GM20431 (cell line): ENCODE data around the gene PEPD.

ENCODE experiments used
- in situ Hi-C: fragments of 300-500 bp; cut with MseI, MboI; formaldehyde crosslinking; loops from one replicate; pipeline ENCODE4 v1.15.0; 2020; ENCODE audit warnings: low sequenced_read_pairs; ENCODE audit not compliant: unreplicated experiment

The PEPD gene

DNA sequence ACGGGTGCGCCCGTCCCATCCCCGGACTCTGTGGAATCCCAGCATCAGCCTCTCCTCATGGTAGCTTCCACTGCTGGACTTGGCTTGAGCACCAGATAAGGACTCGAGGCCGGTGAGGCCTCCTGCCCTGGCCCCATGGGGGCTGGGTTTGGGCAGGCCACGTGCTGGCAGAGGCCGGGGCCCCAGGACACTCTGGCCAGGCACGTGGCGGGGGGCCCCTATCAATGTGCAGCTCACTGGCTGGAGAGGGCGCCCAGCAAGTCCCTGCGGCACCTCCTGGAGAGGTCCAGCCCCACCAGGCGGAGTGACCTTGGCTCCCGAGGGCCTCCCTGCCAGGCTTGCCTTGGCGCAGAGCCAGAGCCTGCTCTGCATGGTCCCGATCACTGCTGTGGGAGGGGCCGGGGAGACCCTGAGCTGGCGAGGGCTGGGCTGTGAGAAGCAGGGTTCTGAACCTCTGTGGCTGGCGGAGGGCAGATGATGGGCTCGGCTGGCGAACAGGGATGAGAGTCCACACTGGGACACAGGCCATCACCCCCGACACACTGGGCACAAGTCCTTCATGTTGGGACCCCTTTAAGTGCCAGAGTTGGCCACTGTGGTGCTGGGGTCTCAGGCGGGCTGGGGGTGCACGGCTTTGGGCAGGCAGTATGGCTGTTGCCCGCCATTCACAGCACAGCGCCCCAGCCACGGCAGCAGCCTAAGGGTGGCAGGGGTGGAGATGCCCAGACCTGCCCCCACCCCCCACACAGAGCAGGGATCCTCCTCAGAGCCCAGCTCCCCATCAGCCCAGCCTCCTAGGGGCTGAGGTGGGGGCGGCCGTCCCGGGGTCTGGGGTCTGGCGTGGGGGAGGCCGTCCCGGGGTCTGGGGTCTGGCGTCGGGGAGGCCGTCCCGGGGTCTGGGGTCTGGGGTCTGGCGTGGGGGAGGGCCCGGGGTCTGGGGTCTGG lies 129.0 kb downstream of the PEPD start:
- in situ Hi-C loops, result no loop called here

DNA sequence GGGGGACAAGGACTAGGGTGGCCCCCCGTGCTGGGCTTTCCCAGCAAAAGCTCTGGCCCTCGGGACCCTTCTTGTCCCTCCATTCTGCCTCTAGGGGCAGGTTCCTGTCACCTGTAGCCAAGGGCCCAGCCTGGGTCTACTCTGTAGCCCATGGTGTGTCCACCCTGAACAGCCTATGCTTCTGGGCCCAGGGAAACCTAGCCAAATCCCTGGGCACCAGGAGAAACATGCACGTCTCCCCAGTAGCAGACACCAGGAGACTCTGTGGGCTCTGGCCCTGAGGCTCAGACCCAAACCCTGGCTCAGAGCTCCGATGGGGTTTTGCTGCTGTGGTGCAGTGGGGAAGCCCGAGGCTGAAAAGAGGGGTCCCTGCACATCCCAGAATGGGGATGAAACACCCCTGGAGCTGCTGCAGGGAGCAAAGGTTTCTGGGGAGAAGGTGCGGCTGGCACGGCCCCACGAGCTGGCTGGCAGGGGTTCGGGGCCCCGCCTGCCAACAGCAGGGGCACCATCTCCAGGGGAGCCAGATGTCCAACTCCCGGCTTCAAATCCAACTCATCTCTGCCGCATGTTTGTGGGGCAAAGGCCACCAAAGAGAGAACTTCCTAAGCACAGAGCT lies 129.9 kb downstream of the PEPD start:
- in situ Hi-C loops, result no loop called here

DNA sequence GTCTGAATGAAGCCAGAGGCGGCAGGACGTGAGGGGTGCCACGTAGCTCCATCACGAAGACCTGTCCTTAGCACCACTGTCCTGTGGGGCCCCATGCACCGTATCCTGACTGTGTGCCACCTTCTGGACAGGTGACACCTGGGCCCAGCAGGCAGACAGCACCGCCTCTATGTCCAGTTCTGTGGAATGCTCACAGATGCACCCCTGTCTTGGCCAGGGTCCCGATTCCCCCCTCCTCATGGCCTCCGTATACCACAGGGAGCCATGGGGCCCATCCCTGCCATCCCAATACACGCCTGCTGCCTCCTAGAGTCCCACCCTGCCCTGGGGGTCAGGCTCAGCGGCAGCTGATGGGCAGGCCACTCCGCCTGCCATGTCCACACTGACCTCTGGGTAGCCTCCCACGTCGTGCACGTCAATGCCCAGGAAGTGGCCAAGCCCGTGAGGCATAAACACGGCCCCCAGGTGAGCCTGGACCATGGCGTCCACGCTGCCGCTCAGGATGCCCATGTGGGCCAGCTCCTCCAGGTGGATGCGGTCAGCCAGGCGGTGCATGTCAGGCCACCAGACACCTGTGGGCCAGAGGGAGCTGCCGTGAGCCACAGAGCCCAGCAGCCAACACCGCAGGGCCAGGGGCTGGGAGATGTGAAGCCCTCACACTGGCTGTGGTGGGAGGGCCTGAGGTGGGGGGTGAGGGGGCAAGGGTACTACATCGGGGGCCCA lies 130.5 kb downstream of the PEPD start:
- in situ Hi-C loops, result no loop called here

DNA sequence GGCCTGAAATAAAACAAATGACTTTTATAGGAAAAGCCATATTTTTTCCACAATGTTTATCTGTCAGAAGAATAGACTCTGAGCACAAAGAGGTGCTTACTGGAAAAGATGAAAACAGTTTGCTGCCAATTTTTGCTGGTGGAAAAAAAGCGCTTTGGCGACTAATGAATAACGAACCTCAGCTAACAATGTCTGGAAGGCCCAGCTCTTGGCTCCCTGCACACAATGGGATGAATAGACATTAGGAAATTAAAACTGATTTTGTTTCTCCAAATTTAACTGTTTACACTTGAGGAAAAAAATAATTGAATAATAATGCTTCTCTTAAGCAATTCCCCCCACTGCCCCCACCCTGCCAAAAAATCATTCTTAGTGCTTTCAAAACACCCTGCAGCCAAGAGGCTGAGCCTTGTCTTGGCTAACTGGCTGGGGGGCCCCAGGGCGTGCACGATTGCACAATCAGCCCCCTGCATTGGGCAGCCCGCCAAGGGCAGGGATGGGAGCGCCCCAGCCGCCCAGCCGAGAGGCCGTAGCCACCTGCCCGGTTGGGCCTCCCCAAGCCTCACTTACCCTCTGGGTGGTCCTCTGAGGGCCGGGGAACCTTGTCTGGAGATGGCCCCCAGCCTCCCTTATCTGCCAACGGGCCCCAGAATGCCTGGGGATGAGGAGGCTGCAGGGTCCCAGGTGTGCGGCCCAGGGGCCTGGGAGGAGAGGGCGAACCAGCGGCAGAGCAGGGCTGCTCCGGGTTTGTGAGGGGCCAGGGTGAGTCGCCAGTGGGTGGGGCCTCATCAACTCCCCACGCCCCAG lies 131.3 kb downstream of the PEPD start:
- in situ Hi-C loops, result no loop called here

DNA sequence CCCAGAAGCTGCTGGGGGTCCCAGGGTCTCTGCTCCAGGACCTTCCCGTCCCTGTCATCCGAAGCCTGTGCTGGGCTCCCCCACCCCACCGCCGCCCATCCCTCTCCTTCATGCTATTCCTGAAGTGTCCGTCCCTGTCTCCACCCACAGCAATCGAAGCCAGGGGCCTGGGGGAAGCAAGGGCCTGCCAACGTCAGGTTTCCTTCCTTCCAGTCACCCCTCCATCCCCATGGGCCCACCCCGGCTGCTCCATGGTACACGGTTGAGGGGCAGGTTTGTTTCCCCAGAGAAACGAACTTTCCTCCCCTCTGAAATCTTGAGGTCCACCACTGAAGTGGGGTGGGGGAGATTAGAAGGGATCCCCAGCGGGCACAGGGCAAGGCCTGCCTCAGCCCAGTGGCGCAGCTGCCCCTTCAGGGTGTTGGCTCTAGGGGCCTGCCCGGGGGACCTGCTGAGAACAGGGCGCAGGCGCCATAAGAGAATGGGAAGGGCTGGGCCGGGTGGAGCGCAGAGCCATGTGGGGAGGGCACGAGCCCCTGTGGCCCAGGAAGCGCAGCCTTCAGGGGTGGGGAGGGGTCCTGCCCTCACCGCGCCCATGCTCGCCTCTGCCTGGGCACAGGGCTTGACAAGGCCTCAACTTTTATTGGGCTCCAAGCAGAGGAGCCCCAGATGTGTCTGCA lies 132.0 kb downstream of the PEPD start:
- in situ Hi-C loops, result no loop called here

DNA sequence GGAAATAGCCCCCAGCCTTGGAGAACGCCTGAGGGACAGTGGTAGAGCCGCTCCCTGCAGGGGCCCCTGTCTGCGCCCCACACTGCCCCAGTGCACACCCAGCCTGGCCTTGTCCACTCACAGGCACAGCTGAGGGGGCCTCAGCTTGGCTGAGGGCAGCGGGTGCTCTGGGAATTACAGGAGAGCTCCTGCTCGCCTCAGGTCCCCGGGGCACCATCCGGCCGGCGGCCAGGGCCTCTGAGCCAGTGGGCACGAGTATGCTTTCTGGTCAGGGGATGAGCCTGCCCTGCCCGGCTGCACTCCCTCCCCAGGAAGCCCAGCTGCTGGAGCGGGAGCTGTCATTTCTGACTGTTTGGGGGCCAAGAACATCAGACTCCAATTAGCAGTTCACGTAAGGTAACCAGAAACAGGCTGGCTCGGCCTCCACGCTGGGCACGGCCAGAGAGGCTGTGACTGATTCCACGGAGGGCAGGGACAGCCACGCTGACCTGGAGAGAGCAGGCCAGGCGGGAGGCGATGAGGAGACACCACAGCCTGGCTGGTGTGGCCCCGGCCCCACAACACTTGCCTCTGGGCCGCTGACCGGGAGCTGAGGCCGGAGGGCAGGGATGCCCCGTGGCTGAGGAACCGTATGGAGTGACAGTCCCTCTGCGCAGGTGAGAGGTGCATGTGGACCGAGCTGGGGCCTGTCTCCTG lies 132.7 kb downstream of the PEPD start:
- in situ Hi-C loops, result no loop called here

DNA sequence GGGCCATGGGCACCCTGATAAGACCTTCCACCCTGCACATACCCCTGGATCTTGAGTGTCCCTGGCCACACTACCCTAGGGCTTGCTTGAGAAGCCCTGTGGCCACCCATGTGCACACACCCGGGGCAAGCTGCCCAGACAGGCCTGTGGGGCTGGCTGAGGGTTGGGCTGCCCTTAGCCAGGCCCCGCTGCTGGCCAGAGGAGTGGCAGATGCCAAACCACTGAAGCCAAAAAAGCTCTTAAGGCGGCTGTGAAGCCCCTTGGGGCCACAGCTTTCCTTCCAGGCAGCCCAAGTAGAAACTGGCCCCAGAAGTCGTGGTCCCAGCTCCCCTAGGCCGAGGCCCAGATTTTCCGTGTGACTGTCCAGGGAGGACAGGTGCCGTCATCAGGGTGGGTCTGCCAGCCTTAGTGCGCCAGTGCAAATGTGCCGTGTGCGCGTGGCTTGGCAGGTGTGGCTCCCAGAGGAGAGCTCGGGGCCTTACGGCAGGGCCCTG lies 133.3 kb downstream of the PEPD start:
- in situ Hi-C loops, result no loop called here

DNA sequence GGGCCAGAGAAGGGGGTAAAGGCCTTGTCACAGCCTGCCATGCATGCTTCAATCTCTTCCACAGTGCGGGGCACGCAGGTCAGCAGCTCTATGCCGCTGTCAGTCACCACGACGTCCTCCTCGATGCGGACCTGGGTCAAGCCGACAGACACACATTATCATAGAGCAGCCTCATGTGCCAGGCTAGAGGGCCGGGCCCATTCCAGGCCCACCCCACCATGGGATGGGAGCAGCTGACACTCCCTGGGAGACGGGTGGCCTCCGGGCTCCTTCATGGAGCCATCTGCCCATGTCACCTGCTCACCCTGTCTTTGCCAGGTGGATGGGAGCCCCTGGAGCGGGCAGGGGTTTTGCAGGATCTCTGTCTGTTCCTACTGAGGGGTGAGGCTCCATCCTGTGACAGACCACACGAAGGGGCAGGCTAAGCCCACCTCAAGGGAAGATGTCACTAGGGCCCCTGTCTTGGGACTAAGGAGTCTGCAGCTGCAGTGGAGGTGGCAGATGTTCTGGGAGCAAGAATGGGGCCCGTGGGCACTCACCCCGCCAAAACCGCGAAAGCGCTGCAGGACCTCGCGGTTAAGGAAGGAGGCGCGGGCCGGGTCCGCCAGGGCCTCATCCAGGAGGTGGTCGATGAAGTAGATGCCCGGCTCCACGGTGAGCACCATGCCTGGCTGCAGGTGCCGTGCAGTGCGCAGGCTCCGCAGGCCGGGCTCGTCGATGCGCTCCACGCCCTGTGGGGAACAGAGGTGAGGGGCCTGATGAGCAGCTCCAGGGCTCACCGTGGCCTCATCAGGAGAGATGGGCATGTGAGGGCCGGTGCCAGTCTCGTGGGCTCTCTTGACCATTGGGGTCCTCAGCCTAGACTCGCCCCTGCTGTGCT lies 134.0 kb downstream of the PEPD start:
- in situ Hi-C loops, result no loop called here

DNA sequence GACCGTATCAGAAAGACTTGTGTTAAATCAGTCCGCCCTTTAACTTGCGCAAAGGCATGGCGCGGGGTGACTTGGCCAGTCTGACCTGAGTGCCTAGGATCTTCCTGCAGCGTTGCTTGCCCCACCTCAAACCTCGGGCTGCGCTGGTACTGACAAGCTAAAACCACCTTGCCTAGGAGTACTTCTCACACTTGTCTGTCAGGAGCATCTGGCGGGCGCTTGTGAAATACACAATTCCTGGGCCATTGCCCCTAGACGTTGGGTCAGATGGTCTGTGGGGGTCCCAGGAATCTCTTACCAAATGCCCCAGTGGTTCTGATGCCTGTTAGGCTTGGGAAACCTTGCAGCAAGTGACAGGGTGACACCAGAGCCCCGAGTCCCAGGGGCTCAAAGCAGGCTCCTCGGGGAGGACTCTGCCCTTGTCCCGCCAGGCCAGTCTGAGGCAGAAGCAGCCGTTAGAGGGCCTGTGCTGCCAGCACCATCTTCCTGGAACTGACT lies 135.2 kb downstream of the PEPD start:
- in situ Hi-C loops, result no loop called here

DNA sequence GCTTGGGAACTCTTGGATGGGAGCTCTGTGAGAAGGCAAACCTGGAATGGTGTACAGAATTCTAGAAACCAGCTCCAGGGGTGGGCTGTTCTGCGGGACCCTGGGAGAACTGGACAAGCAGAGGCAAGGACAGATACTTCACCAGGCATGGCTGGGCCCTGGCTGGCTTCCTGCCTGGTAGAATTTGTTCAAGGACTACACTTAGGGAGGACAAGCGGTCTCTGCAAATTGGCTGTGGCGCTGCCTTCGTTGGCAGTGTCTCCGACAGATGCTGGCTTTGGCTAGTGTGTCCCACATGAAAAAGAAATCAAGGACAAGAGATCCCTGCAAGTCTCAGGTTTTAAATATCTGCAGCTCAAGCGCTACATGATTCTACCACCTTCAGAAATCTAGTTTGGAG lies 135.6 kb downstream of the PEPD start:
- in situ Hi-C loops, result no loop called here

DNA sequence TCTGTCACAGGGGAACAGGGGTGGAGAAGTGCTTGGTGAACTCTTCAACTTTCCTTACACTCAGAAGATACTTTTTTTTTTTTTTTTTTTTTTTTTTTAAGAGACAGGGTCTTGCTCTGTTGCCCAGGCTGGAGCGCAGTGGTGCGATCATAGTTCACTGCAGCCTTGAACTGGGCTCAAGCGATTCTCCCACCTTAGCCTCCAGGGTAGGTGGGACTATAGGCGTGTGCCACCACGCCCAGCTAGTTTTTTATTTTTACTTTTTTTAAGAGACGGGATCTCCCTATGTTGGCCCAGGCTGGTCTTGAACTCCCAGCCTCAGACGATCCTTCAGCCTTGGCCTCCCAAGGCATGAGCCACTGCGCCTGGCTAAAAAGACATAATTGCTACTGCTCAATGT lies 136.6 kb downstream of the PEPD start:
- in situ Hi-C loops, result no loop called here

DNA sequence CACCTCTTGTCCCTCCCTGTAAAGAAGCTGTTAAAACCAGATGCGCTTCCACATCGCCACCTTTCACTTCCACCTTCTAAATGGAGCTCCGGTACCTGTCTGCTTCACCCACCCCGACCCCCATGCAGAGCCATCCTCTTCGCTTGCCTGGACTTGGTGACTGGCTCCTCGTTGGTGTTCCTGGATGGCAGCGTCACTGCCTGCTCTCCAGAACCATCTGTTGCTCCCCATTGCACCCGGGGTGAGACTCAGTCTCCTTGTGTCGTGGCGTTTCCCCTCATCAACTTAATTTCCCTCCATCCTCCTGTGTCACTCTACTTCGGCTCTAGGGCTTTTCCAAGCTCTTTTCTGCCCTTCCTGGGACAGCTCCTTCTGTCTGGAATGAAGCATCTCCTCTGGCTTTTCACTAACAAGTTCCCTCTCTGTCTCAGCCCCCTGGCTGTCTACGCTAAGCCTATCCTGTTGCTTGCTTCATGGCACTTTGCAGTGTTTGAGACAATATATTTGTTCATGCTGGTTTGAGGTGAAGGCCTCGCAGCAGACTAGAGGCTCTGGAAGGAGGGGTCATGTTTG lies 137.8 kb downstream of the PEPD start:
- in situ Hi-C loops, result no loop called here

DNA sequence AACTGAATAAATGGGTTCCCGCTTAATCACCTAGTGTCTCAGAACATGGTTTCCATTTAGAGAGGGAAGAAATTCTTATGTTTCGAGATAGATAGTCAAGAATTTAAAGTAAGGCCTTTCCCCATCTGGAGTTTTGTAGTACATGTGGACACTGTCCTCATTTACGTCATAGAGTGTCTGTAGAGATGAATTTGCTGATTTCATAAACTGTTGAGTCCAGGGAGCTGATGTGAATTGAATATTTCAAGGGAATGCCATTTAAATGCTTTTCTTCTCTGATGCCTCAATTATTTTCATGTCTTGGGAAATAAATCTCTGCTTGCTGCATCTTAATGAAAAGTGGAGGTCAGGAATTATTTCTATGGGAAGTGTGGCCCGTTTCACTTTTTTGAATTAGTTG lies 138.6 kb downstream of the PEPD start:
- in situ Hi-C loops, result no loop called here

DNA sequence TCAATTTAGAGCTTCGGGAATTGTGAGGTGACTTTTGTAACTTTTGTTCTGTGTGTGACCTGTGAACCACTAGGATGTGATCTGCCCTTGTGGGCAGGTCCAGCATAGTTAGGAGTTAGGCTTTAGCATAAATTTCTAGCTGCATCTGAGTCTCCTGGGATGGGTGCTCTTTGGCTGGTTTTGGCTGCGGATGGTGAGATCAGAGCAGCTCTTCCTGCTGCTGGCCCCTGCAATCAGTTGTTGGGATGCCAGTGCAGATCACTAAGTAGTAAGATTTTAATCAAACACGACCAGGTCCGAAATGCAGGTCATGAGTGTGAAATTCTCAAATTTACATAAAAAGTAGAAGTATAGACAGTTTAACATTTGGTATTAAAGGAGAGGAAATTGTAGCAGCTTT lies 139.6 kb downstream of the PEPD start:
- in situ Hi-C loops, result no loop called here

DNA sequence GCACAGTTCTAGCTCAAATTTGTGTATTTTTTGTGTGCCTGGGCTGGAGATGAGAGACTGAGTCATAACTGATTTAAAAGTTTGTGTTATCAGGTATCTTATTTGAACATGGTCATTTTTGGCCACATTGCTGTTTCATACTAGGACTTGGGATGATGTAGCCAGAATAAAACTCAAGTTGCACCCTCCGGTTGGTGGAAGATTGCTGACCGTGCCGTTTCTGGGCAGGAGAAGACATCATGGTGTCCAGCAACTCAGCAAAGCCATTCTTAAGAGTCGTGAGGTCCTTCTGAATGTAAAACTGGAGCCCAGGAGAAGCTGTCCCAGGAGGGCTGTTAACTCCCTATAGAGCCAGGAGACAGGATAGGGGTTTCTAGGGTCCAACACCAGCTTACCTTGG lies 140.5 kb downstream of the PEPD start:
- in situ Hi-C loops, result no loop called here

DNA sequence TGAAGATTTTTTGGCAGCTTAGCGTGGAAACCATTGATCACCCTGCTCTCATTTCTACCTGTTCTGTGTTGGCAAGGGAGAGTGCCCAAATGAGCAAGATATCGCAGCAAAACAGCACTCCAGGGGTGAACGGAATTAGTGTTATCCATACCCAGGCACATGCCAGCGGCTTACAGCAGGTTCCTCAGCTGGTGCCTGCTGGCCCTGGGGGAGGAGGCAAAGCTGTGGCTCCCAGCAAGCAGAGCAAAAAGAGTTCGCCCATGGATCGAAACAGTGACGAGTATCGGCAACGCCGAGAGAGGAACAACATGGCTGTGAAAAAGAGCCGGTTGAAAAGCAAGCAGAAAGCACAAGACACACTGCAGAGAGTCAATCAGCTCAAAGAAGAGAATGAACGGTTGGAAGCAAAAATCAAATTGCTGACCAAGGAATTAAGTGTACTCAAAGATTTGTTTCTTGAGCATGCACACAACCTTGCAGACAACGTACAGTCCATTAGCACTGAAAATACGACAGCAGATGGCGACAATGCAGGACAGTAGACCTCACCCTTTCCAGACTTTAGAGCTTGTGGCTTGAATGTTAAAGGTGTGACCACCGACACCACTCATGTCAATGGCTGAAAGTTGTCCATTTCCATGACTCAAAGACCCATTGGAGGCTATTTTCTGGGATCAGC lies 142.3 kb downstream of the PEPD start:
- in situ Hi-C loops, result no loop called here
